ENCODE data around the gene ZNF197.

- no peak for TF ChIP-seq CTCF (IDR thresholded peaks at IDR 0.05; ENCODE audit: poor library complexity)
- no peak for TF ChIP-seq EZH2 (IDR thresholded peaks at IDR 0.05; ENCODE audit: borderline replicate concordance)
Measured at GRCh38 chr3:44584646-44585501, 40.0 kb upstream of the ZNF197 start, which contains the start of gene ZNF660.
